Large intestine (tissue), 3 donors: ENCODE data around the gene P2RY8. TPM values are rescaled to one million over a fixed set of nuclear protein-coding genes. Genes with fewer than 3 reads are reported as not detected.

Experiments
- DNase-seq, 2 donors: peaks; one replicate each; pipeline versions ENCODE4 v3.0.0 to v3.0.0-alpha.2; 2013
- H3K27ac ChIP-seq: one replicate; pipeline ENCODE4 v1.5.1; 2013; ENCODE audit warnings: low read length
- H3K27me3 ChIP-seq: 2 replicates; pipeline ENCODE4 v1.6.1; 2013; ENCODE audit warnings: low read length; ENCODE audit not compliant: control insufficient read depth, insufficient read depth
- H3K36me3 ChIP-seq: 2 replicates; pipeline ENCODE4 v1.6.1; 2013; ENCODE audit warnings: low read length; ENCODE audit not compliant: control insufficient read depth, insufficient read depth
- H3K4me1 ChIP-seq: one replicate; pipeline ENCODE4 v1.6.1; 2013; ENCODE audit warnings: low read length; ENCODE audit not compliant: control insufficient read depth, insufficient read depth
- H3K4me3 ChIP-seq: one replicate; pipeline ENCODE4 v1.5.1; 2013; ENCODE audit warnings: low read length
- H3K9me3 ChIP-seq: one replicate; pipeline ENCODE4 v1.6.1; 2013; ENCODE audit warnings: mild to moderate bottlenecking, low read depth, low read length, moderate library complexity; ENCODE audit not compliant: control insufficient read depth
- WGBS: methylation state at CpG from one replicate; pipeline ENCODE4 v1.1.5; 2013; ENCODE audit warnings: low lambda C conversion rate; ENCODE audit not compliant: insufficient coverage; 5-methylcytosine and 5-hydroxymethylcytosine counted together
- polyA plus RNA-seq: library from polyadenylated mRNA; unstranded; fragments of 120-200 nt; gene quantifications from one replicate; pipeline ENCODE4 v1.2.1, GENCODE V29; 2013

The P2RY8 gene
- polyA plus RNA-seq, 1 donor, result 1.6 TPM

DNA sequence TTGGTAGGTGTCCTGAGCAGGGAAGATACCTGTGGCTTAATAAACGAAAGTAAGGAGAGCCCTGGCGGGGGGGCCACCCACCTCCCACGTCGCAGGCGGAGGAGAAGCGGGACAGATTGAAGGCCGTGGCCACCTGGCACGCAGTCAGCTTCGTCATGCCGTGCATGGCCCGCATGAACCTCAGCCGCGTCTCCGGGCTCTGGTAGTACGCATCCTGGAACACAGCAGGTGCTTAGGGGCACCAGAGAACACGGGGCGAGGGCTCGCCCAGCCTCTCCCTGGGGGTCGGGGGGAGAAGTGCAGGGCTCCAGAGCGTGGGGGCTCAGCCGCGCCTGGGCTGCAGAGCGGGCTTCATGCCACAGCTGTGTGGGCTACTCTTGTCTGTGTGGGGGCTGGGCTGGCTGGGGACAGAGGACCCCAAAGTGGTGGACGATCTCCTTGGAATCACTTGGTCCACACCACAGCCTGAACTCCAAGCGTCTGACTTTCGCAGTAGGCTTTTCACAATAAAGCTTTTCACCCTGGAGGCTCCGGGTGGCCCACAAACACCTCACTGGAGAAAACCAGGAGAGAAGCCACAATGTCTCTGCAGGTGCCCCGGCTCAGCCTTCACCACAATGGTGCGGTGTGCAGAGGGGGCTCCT lies 118.0 kb downstream of the P2RY8 start:
- Histone ChIP-seq H3K36me3 (peaks cover 47% of the 10 kb centered on the region), H3K4me3 (no peak overlapping the region), H3K4me1 (peaks cover 4% of the 10 kb centered on the region), H3K27me3 (no peaks in the 10 kb centered on the region), H3K27ac (no peak overlapping the region), H3K9me3 (peaks cover 35% of the 10 kb centered on the region)
- no peak for DNase-seq
- WGBS, result no CpG with 5 or more reads among the region's 29 CpGs

DNA sequence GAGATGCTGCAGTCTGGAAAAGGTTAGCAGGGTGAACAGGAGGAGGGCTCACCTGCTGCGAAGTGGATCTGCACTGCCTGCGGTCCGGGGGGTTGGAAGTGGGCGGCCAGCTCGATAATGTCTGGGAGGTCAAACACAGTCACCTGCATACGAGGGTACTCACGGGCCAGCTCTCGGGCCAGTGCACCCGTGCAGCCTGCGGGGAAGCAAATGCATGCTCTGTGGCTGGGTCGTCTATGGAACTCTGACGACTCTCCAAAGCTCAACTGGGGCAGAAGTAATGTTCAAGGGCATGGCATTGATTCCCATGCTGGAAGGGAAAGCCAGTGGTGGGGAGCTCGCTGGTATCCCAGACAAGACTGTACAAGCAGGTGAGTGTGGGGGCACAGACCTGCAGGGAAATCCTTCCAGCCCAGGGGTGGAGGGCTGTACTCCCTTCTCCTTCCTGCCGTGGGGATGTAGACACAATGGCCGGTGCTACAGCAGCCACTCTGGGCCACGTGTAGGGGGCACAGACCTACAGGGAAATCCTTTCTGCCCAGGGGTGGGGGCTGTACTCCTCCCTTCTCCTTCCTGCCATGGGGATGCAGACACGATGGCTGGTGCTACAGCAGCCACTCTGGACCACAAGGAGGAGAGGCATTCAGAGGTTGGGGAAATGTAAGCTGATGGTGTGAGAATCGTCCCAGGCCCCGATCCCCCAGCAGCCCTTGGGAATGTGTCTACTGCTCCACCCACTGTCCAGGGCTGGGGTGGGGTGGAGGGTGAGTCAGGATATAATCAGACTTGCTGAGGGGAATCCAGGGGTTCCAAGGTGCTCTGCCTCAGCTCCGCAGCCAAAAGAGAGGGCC lies 118.8 kb downstream of the P2RY8 start:
- Histone ChIP-seq H3K27ac (no peak overlapping the region), H3K4me1 (peaks cover 4% of the 10 kb centered on the region), H3K36me3 (peaks cover 53% of the 10 kb centered on the region), H3K9me3 (peaks cover 27% of the 10 kb centered on the region), H3K27me3 (no peaks in the 10 kb centered on the region), H3K4me3 (no peak overlapping the region)
- WGBS, result no CpG with 5 or more reads among the region's 20 CpGs
- DNase-seq, result no peak

DNA sequence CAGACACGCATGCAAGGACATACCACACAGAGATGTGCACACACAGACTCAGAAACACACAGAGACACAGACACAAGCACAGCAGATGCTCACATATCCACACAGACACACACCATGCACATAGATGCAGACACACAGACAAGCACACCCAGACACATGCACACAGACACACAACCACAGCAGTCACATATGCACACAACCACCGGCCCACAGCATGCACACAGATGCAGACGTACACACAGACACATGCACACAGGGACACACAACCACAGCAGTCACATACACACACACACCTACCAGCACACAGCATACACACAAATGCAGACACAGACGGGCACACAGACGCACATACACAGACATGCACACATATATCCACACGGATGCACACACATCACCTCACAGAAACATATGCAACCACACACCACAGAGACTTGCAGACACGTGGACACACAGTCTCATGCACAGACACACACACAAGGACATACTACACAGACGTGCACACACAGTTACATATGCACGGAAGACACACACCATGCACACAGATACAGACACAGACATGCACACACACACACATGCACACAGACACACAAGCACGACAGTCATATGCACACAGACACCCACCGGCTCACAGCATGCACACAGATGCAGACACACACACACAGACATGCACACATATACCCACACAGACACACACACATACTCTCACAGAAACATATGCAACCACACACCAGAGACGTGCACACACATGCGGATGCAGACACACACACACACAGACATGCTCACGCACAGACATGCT lies 119.8 kb downstream of the P2RY8 start:
- no peak overlapping the region for H3K4me3 ChIP-seq
- H3K27me3 ChIP-seq, result no peaks in the 10 kb centered on the region
- WGBS, result no CpG with 5 or more reads among the region's 14 CpGs
- DNase-seq, result no peak
- H3K36me3 ChIP-seq, result peaks cover 53% of the 10 kb centered on the region
- H3K4me1 ChIP-seq, result peaks cover 4% of the 10 kb centered on the region
- H3K9me3 ChIP-seq, result peaks cover 24% of the 10 kb centered on the region
- H3K27ac ChIP-seq, result no peak overlapping the region

- Histone ChIP-seq H3K4me1 (peaks cover 3% of the 10 kb centered on the region), H3K27me3 (no peaks in the 10 kb centered on the region), H3K4me3 (no peak overlapping the region), H3K9me3 (peaks cover 20% of the 10 kb centered on the region), H3K36me3 (peaks cover 49% of the 10 kb centered on the region), H3K27ac (no peak overlapping the region)
- no CpG with 5 or more reads among the region's 15 CpGs for WGBS
- DNase-seq, result no peak
Observed at GRCh38 chrX:1416327-1416784, 120.6 kb downstream of the P2RY8 start.

Other genes with a start within 250 kb of the P2RY8 start
- gene IL3RA, start 200.4 kb downstream of the P2RY8 start, polyA plus RNA-seq, result 5.4 TPM
- gene SLC25A6, start 145.1 kb downstream of the P2RY8 start, polyA plus RNA-seq, result 611 TPM
- 25.9 TPM for gene ASMTL, start 84.3 kb downstream of the P2RY8 start, polyA plus RNA-seq
- 65.9 TPM for gene AKAP17A, start 54.4 kb upstream of the P2RY8 start, polyA plus RNA-seq
- not detected for gene ASMT, start 77.9 kb upstream of the P2RY8 start, polyA plus RNA-seq